Measurements from ENCODE around the gene GTPBP4.
"Not testable (repeated sequence)": the region's sequence is repeated elsewhere in the genome, so short reads cannot be mapped to it uniquely, and the experiment has no call there.

GTPBP4 gene

DNA sequence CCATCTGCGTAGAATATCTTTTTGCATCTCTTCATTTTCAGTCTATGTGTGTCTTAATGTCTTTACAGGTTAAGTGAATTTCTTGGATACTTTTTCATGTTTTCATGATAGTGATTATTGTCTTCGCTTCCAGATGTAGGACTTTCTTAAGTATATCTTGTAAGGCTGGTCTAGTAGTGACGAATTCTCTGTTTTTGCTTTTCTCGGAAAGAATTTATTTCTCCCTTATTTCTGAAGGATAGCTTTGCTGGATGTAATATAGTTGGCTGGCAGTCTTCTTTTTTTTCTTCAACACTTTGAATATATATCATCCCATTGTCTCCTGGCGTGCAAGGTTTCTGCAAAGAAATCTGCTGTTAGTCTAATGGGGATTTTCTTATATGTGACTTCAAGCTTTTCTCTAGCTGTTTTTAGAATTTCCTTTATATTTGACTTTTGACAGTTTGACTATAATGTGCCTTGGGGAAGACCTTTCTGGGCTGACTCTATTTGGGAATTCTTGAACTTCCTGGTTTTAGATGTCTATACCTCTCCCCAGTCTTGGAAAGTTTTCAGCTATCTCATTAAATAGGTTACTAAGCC is 14.3 kb downstream of the GTPBP4 start:
- H3K4me3 ChIP-seq (ENCODE audit: low read depth in 1 of 5, low read length in 5 of 5) = no peak overlapping the region
- peaks cover 27 to 100% (median 94%) of the 10 kb centered on the region in 5 donors for H3K36me3 ChIP-seq (ENCODE audit: control insufficient read depth in 5 of 5, insufficient read depth in 5 of 5, low read length in 5 of 5)
- H3K27ac ChIP-seq (ENCODE audit: low read depth, low read length) = no peak overlapping the region
- H3K9me3 ChIP-seq (ENCODE audit: control insufficient read depth in 5 of 5, low read length in 5 of 5) = peaks cover 0 to 14% (median 7%) of the 10 kb centered on the region in 5 donors
- peaks cover 0 to 6% (median 0%) of the 10 kb centered on the region in 5 donors for H3K4me1 ChIP-seq (ENCODE audit: control insufficient read depth in 5 of 5, insufficient read depth in 5 of 5, low read length in 5 of 5)
- H3K27me3 ChIP-seq (ENCODE audit: control insufficient read depth in 5 of 5, insufficient read depth in 4 of 5, low read length in 5 of 5) = no peaks in the 10 kb centered on the region
- no peak overlapping the region for H3K9ac ChIP-seq (ENCODE audit: low read length in 5 of 5)

DNA sequence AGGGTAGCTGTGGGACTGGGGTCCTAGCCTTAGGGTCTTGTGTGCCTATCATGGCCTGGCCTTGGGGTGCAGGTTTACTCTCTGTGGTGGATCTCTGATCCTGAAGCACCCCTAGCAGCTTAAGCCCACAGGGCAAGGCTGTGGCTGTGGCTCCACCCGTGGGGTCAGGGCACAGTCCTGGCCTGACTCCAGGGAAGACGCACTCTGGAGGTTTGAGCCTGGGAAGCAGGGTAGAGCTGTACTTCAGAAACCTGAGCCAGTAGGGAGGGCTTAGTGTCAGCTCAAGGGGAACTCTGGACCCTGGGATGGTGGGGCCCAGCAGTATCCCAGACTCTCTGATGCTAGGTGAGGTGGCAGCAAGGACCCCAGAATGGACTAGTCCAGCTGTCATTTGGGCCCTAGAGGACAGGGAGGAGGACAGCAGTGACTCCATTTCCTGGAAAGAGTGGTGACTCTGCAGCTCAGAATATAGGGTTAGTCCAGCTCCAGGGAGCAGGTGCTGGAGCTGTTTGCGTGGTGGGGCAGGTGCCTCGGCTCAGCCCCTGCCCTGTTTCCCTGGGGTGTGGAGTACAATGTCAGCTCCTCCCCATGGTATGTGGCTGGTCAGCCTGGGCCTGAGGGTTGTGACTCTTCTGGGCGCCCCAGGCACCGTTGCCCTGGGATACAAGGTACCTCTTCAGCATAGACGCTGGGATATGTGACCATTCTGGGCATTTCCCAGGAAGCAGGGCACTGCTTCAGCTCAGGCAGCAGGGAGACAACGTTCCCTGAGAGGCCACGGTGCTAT is 15.8 kb downstream of the GTPBP4 start:
- Histone ChIP-seq H3K27me3 (ENCODE audit: control insufficient read depth in 5 of 5, insufficient read depth in 4 of 5, low read length in 5 of 5) (no peaks in the 10 kb centered on the region), H3K4me3 (ENCODE audit: low read depth in 1 of 5, low read length in 5 of 5) (no peak overlapping the region), H3K27ac (ENCODE audit: low read depth, low read length) (no peak overlapping the region), H3K4me1 (ENCODE audit: control insufficient read depth in 5 of 5, insufficient read depth in 5 of 5, low read length in 5 of 5) (peaks cover 0 to 6% (median 0%) of the 10 kb centered on the region in 5 donors), H3K9ac (ENCODE audit: low read length in 5 of 5) (no peak overlapping the region), H3K9me3 (ENCODE audit: control insufficient read depth in 5 of 5, low read length in 5 of 5) (peaks cover 0 to 14% (median 7%) of the 10 kb centered on the region in 5 donors), H3K36me3 (ENCODE audit: control insufficient read depth in 5 of 5, insufficient read depth in 5 of 5, low read length in 5 of 5) (peaks cover 32 to 100% (median 92%) of the 10 kb centered on the region in 5 donors)

DNA sequence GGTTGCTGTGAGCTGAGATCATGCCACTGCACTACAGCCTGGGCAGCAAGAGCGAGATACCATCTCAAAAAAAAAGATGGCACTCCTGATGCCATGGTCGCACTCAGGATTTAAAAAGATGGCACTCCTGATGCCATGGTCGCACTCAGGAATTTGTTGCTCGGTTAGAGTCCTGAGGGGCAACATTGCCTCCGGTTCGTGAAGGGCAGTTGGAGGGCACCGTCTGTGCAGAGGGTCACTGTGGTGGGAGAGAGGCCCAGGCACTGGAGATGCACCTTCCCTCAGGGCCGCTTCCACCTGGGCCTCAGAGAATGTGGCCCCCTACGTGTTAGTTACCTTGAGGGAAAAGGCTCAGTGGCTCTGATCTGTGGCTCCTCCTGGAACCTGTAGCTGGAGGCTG is 18.3 kb downstream of the GTPBP4 start:
- Histone ChIP-seq H3K27ac (ENCODE audit: low read depth, low read length) (no peak overlapping the region), H3K9ac (ENCODE audit: low read length in 5 of 5) (no peak overlapping the region), H3K4me1 (ENCODE audit: control insufficient read depth in 5 of 5, insufficient read depth in 5 of 5, low read length in 5 of 5) (peaks cover 0 to 6% (median 0%) of the 10 kb centered on the region in 5 donors), H3K9me3 (ENCODE audit: control insufficient read depth in 5 of 5, low read length in 5 of 5) (peaks cover 0 to 14% (median 7%) of the 10 kb centered on the region in 5 donors), H3K4me3 (ENCODE audit: low read depth in 1 of 5, low read length in 5 of 5) (no peak overlapping the region), H3K36me3 (ENCODE audit: control insufficient read depth in 5 of 5, insufficient read depth in 5 of 5, low read length in 5 of 5) (peaks cover 30 to 100% (median 92%) of the 10 kb centered on the region in 5 donors), H3K27me3 (ENCODE audit: control insufficient read depth in 5 of 5, insufficient read depth in 4 of 5, low read length in 5 of 5) (no peaks in the 10 kb centered on the region)

DNA sequence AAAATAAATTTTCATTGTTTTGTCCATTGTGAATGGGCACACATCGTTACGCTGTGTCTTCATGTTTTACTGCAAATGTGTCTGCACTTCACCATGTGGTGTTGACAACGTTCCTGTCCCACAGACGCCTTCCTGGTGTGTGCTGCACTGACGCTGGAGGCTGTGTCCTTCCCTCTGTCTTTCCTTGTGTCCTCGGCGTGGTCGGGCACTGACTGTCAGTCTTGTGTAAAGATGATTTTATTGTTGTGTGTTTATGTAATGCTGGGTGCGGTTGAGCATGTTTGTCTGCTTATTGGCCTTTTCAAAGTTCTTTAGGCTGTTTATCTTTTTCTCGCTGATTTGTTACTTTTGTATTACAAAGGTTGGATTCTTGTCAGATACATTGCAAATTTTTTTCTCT is 19.3 kb downstream of the GTPBP4 start:
- Histone ChIP-seq H3K27me3 (ENCODE audit: control insufficient read depth in 5 of 5, insufficient read depth in 4 of 5, low read length in 5 of 5) (no peaks in the 10 kb centered on the region), H3K9ac (ENCODE audit: low read length in 5 of 5) (no peak overlapping the region), H3K27ac (ENCODE audit: low read depth, low read length) (no peak overlapping the region), H3K4me3 (ENCODE audit: low read depth in 1 of 5, low read length in 5 of 5) (no peak overlapping the region), H3K36me3 (ENCODE audit: control insufficient read depth in 5 of 5, insufficient read depth in 5 of 5, low read length in 5 of 5) (peaks cover 28 to 100% (median 93%) of the 10 kb centered on the region in 5 donors), H3K4me1 (ENCODE audit: control insufficient read depth in 5 of 5, insufficient read depth in 5 of 5, low read length in 5 of 5) (peaks cover 0 to 6% (median 0%) of the 10 kb centered on the region in 5 donors), H3K9me3 (ENCODE audit: control insufficient read depth in 5 of 5, low read length in 5 of 5) (peaks cover 0 to 11% (median 5%) of the 10 kb centered on the region in 5 donors)

DNA sequence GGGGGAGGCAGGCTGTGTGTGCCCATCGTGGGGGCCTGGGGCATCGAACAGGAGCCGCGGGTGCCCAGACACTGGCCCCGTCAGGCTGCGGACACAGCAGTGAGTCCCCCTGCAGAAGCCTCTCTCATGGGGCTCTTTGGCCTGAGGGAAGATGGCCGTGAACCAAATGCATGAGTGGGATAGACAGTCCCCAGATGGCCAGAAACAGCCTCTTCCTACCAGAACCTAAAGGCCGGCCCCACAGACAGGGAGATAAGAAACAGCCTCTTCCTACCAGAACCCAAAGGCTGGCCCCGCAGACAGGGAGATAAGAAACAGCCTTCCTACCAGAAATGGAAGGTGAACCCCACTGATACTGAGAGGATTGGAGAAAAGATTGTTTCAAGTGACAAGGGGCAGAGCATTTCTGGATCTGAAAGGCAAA is 20.8 kb downstream of the GTPBP4 start:
- Histone ChIP-seq H3K27ac (ENCODE audit: low read depth, low read length) (no peak overlapping the region), H3K9ac (ENCODE audit: low read length in 5 of 5) (no peak overlapping the region), H3K27me3 (ENCODE audit: control insufficient read depth in 5 of 5, insufficient read depth in 4 of 5, low read length in 5 of 5) (no peaks in the 10 kb centered on the region), H3K4me3 (ENCODE audit: low read depth in 1 of 5, low read length in 5 of 5) (no peak overlapping the region), H3K4me1 (ENCODE audit: control insufficient read depth in 5 of 5, insufficient read depth in 5 of 5, low read length in 5 of 5) (peaks cover 0 to under 1% (median 0%) of the 10 kb centered on the region in 5 donors), H3K36me3 (ENCODE audit: control insufficient read depth in 5 of 5, insufficient read depth in 5 of 5, low read length in 5 of 5) (peaks cover 21 to 98% (median 91%) of the 10 kb centered on the region in 5 donors), H3K9me3 (ENCODE audit: control insufficient read depth in 5 of 5, low read length in 5 of 5) (no peaks in the 10 kb centered on the region)

DNA sequence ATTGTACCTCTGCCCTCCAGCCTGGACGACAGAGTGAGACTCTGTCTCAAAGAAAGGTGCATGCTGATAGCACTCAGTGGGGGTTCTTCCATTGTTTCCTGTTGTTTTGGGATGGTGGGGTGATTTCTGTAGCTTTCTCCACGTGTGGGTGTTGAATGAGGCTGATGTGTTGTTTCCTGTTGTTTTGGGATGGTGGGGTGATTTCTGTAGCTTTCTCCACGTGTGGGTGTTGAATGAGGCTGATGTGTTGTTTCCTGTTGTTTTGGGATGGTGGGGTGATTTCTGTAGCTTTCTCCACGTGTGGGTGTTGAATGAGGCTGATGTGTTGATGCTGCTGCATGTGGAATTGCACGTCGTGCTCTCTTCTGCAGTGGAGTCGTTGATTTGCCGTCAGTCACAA is 21.7 kb downstream of the GTPBP4 start:
- H3K9ac ChIP-seq (ENCODE audit: low read length in 5 of 5); H3K4me1 ChIP-seq (ENCODE audit: control insufficient read depth in 5 of 5, insufficient read depth in 5 of 5, low read length in 5 of 5); H3K27me3 ChIP-seq (ENCODE audit: control insufficient read depth in 5 of 5, insufficient read depth in 4 of 5, low read length in 5 of 5); H3K9me3 ChIP-seq (ENCODE audit: control insufficient read depth in 5 of 5, low read length in 5 of 5); H3K27ac ChIP-seq (ENCODE audit: low read depth, low read length); H3K4me3 ChIP-seq (ENCODE audit: low read depth in 1 of 5, low read length in 5 of 5): not testable (repeated sequence)
- H3K36me3 ChIP-seq (ENCODE audit: control insufficient read depth in 5 of 5, insufficient read depth in 5 of 5, low read length in 5 of 5) = peaks cover 21 to 98% (median 89%) of the 10 kb centered on the region in 5 donors

DNA sequence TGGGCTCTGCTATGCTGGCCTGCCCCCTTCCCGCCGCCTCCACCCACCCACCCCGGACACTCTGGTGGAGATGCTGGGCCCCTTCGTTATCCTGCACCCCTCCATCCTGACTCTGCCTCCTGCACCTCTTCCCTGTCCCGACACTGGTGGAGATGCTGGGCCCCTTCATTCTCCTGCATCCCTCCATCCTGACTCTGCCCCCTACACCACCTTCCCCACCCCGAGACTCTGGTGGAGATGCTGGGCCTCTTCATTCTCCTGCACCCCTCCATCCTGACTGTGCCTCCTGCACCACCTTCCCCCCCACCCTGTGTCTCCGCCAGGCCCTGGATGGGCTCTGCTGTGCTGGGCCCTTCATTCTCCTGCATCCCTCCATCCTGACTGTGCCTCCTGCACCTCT is 22.5 kb downstream of the GTPBP4 start:
- H3K4me3 ChIP-seq (ENCODE audit: low read depth in 1 of 5, low read length in 5 of 5) = no peak overlapping the region
- no peaks in the 10 kb centered on the region for H3K27me3 ChIP-seq (ENCODE audit: control insufficient read depth in 5 of 5, insufficient read depth in 4 of 5, low read length in 5 of 5)
- peaks cover 18 to 96% (median 88%) of the 10 kb centered on the region in 5 donors for H3K36me3 ChIP-seq (ENCODE audit: control insufficient read depth in 5 of 5, insufficient read depth in 5 of 5, low read length in 5 of 5)
- H3K9ac ChIP-seq (ENCODE audit: low read length in 5 of 5) = no peak overlapping the region
- H3K9me3 ChIP-seq (ENCODE audit: control insufficient read depth in 5 of 5, low read length in 5 of 5) = no peaks in the 10 kb centered on the region
- H3K27ac ChIP-seq (ENCODE audit: low read depth, low read length) = no peak overlapping the region
- no peaks in the 10 kb centered on the region for H3K4me1 ChIP-seq (ENCODE audit: control insufficient read depth in 5 of 5, insufficient read depth in 5 of 5, low read length in 5 of 5)

DNA sequence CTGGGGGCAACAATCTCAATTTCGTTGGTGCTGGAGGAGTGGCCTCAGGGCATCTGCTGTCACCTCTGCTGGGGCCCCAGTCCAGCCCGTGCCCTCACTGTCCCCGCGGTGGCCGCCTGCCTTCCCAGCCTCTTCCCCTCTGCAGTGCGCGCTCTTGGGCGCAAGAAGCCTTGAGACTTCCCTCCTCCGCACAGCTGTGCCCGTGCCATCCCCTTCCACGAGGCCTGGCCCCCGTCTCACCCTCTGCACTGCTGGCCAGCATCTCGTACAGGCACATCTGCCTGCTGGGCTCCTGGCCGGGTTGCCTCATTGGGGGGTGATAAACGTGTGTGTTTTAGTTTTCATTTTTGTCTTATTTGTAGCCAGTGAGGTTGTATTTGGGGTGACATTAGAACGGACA is 23.5 kb downstream of the GTPBP4 start:
- H3K4me1 ChIP-seq (ENCODE audit: control insufficient read depth in 5 of 5, insufficient read depth in 5 of 5, low read length in 5 of 5) = no peaks in the 10 kb centered on the region
- H3K27ac ChIP-seq (ENCODE audit: low read depth, low read length) = no peak overlapping the region
- peaks cover 22 to 96% (median 87%) of the 10 kb centered on the region in 5 donors for H3K36me3 ChIP-seq (ENCODE audit: control insufficient read depth in 5 of 5, insufficient read depth in 5 of 5, low read length in 5 of 5)
- no peak overlapping the region for H3K4me3 ChIP-seq (ENCODE audit: low read depth in 1 of 5, low read length in 5 of 5)
- H3K9ac ChIP-seq (ENCODE audit: low read length in 5 of 5) = no peak overlapping the region
- no peaks in the 10 kb centered on the region for H3K27me3 ChIP-seq (ENCODE audit: control insufficient read depth in 5 of 5, insufficient read depth in 4 of 5, low read length in 5 of 5)
- no peaks in the 10 kb centered on the region for H3K9me3 ChIP-seq (ENCODE audit: control insufficient read depth in 5 of 5, low read length in 5 of 5)

DNA sequence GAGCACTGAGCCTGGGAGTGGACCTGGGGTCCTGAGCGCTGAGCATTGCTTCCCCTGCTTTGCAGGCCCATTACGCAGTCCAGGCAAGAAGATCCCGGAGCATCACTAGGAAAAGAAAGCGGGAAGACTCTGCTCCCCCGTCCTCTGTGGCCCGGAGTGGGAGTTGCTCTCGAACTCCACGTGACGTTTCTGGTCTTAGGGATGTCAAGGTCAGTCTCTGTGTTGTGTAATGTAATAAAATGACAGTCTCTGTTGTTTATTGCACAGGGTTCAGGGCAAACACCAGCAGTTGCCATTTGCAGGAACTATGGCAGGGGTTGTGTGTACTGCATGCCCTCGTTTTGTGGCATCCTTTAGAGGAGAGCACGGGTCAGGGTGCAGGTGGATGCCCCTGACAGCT is 27.5 kb downstream of the GTPBP4 start:
- Histone ChIP-seq H3K27me3 (ENCODE audit: control insufficient read depth in 5 of 5, insufficient read depth in 4 of 5, low read length in 5 of 5) (no peaks in the 10 kb centered on the region), H3K4me1 (ENCODE audit: control insufficient read depth in 5 of 5, insufficient read depth in 5 of 5, low read length in 5 of 5) (no peaks in the 10 kb centered on the region), H3K4me3 (ENCODE audit: low read depth in 1 of 5, low read length in 5 of 5) (no peak overlapping the region), H3K36me3 (ENCODE audit: control insufficient read depth in 5 of 5, insufficient read depth in 5 of 5, low read length in 5 of 5) (peaks cover 24 to 89% (median 74%) of the 10 kb centered on the region in 5 donors), H3K9me3 (ENCODE audit: control insufficient read depth in 5 of 5, low read length in 5 of 5) (no peaks in the 10 kb centered on the region), H3K27ac (ENCODE audit: low read depth, low read length) (no peak overlapping the region), H3K9ac (ENCODE audit: low read length in 5 of 5) (no peak overlapping the region)

DNA sequence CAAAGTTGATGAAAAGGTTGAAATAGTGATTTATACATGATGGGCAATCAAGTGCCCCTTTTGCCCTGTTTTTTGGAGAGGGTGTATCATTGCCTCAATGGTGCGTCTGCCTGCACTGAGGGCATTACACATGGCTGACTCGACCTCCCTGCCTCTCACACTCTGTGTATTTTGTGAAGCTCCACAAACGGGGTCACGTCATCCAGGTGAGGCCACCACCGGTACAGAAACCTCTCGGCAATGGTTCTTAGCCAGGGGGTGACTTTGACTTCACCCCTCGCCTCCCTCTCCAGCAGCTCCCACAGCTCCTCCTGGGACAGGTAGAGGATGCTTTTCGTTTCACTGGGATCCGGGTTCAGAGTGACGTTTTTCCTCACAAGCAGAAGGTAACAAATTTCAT is 31.1 kb downstream of the GTPBP4 start:
- no peaks in the 10 kb centered on the region for H3K4me1 ChIP-seq (ENCODE audit: control insufficient read depth in 5 of 5, insufficient read depth in 5 of 5, low read length in 5 of 5)
- no peak overlapping the region for H3K27ac ChIP-seq (ENCODE audit: low read depth, low read length)
- no peaks in the 10 kb centered on the region for H3K27me3 ChIP-seq (ENCODE audit: control insufficient read depth in 5 of 5, insufficient read depth in 4 of 5, low read length in 5 of 5)
- H3K9me3 ChIP-seq (ENCODE audit: control insufficient read depth in 5 of 5, low read length in 5 of 5) = no peaks in the 10 kb centered on the region
- H3K4me3 ChIP-seq (ENCODE audit: low read depth in 1 of 5, low read length in 5 of 5) = no peak overlapping the region
- H3K9ac ChIP-seq (ENCODE audit: low read length in 5 of 5) = no peak overlapping the region
- peaks cover 15 to 54% (median 42%) of the 10 kb centered on the region in 5 donors for H3K36me3 ChIP-seq (ENCODE audit: control insufficient read depth in 5 of 5, insufficient read depth in 5 of 5, low read length in 5 of 5)

All from subcutaneous abdominal adipose tissue (tissue), 5 donors.